ENCODE results near the gene SIGLEC1.

SIGLEC1 gene

DNA sequence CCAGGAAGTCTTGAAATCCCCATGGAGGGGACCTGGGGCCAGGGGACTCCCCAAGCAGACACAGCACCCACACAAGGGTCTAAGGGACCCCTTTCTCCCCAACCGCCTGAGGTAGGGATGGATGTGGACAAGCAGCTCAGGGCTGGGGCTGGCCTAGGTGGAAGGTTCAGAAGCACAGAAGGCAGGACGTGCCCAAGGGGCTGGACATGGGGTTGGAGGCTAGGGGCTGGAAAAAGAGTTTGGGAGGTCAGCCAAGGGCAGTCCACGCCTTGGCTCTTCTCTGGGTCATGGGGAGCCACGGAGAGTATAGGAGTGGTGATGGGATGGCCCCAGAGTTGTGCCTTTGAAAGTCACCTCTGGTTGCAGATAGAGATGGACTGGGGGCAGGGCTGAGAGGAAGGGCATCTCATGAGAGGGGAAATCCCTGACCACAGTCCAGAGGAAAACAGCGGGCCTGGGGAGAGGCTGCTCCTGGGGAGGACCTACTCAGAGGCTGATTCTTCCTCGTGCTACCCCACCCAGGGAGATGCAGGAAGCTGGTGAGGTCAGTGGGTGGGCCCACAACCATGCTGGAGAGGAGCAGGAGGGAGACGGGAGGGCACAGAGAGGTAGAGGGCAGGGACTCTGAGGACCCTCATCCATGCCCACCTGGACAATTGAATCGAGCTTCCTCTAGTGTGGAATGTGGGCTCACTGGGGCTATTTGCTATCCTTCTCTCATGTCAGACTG, 17.6 kb upstream of the SIGLEC1 start:
- Histone ChIP-seq H3K27me3 (ENCODE audit: low read depth, low read length) (peaks cover 20% of the 10 kb centered on the region), H3K4me1 (ENCODE audit: low read length) (no peaks in the 10 kb centered on the region; the same call in 1 of the 2 replicates), H3K4me3 (ENCODE audit: low read length) (no peak overlapping the region), H3K9ac (ENCODE audit: low read length) (no peak overlapping the region), H3K27ac (ENCODE audit: low read length) (no peak overlapping the region), H3K36me3 (replicated peaks; ENCODE audit: low read depth, low read length) (no peaks in the 10 kb centered on the region), H3K4me2 (ENCODE audit: low read length) (no peak overlapping the region), H4K20me1 (ENCODE audit: insufficient read depth, low read length) (no peaks in the 10 kb centered on the region), H2AFZ (ENCODE audit: low read depth, low read length) (no peak overlapping the region), H3K79me2 (ENCODE audit: low read length) (no peaks in the 10 kb centered on the region), H3K9me3 (ENCODE audit: insufficient read depth, low read length) (no peaks in the 10 kb centered on the region)
- TF ChIP-seq, protein P1, sequence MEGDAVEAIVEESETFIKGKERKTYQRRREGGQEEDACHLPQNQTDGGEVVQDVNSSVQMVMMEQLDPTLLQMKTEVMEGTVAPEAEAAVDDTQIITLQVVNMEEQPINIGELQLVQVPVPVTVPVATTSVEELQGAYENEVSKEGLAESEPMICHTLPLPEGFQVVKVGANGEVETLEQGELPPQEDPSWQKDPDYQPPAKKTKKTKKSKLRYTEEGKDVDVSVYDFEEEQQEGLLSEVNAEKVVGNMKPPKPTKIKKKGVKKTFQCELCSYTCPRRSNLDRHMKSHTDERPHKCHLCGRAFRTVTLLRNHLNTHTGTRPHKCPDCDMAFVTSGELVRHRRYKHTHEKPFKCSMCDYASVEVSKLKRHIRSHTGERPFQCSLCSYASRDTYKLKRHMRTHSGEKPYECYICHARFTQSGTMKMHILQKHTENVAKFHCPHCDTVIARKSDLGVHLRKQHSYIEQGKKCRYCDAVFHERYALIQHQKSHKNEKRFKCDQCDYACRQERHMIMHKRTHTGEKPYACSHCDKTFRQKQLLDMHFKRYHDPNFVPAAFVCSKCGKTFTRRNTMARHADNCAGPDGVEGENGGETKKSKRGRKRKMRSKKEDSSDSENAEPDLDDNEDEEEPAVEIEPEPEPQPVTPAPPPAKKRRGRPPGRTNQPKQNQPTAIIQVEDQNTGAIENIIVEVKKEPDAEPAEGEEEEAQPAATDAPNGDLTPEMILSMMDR (IDR thresholded peaks at IDR 0.05; ENCODE audit: low read depth, low read length), result no peak
- no peak for TF ChIP-seq EZH2phosphoT487 (IDR thresholded peaks at IDR 0.05; ENCODE audit: low read depth)

DNA sequence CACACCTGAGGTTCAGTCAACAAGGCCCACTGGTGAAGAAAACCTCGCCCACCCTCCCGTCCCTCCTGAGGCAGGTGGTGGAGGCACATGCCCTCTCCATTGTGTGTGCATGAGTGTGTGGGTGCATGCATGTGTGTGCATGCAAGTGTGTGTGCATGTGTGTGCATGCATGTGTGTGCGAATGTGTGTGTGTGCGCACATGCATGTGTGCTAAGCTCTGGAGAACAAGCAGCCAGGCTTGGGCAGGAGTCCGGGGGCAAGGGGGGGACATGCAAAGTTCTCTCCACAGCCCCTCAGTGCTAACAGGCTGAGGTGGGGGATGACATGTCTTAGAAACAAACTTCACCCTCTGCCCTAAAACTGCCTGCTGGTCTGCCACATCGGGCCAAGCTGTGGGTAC, 17.0 kb upstream of the SIGLEC1 start:
- Histone ChIP-seq H3K4me3 (ENCODE audit: low read length) (no peak overlapping the region), H3K4me1 (ENCODE audit: low read length) (no peaks in the 10 kb centered on the region; the same call in 1 of the 2 replicates), H2AFZ (ENCODE audit: low read depth, low read length) (no peak overlapping the region), H3K36me3 (replicated peaks; ENCODE audit: low read depth, low read length) (no peaks in the 10 kb centered on the region), H3K9me3 (ENCODE audit: insufficient read depth, low read length) (no peaks in the 10 kb centered on the region), H3K79me2 (ENCODE audit: low read length) (no peaks in the 10 kb centered on the region), H3K9ac (ENCODE audit: low read length) (no peak overlapping the region), H4K20me1 (ENCODE audit: insufficient read depth, low read length) (no peaks in the 10 kb centered on the region), H3K4me2 (ENCODE audit: low read length) (no peak overlapping the region), H3K27ac (ENCODE audit: low read length) (no peak overlapping the region), H3K27me3 (ENCODE audit: low read depth, low read length) (peaks cover 20% of the 10 kb centered on the region)
- no peak for TF ChIP-seq EZH2phosphoT487 (IDR thresholded peaks at IDR 0.05; ENCODE audit: low read depth)
- TF ChIP-seq, protein P1 (IDR thresholded peaks at IDR 0.05; ENCODE audit: low read depth, low read length), result no peak

DNA sequence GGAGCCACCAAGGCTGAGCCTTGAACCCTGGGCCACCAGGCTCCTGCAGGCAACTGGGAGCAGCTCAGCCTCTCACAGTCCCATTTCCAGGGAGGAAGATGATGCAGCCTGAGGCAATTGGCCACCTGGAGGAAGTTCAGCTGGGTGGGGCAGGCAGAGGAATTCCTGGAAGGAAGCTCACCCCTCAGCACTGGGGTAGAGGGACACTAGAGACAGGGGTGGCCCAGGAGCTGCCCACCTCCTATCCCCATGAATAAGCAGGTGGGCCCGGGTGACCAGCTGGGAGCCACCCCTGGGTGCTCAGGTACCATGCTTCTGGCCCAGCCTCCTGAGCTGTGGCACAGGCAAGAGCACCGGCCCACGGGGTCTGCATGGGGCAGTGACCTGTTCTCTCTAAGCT, 16.5 kb upstream of the SIGLEC1 start:
- Histone ChIP-seq H3K27me3 (ENCODE audit: low read depth, low read length) (peaks cover 20% of the 10 kb centered on the region), H2AFZ (ENCODE audit: low read depth, low read length) (no peak overlapping the region), H3K4me3 (ENCODE audit: low read length) (no peak overlapping the region), H3K9ac (ENCODE audit: low read length) (no peak overlapping the region), H3K4me1 (ENCODE audit: low read length) (no peaks in the 10 kb centered on the region; the same call in 1 of the 2 replicates), H4K20me1 (ENCODE audit: insufficient read depth, low read length) (no peaks in the 10 kb centered on the region), H3K9me3 (ENCODE audit: insufficient read depth, low read length) (no peaks in the 10 kb centered on the region), H3K36me3 (replicated peaks; ENCODE audit: low read depth, low read length) (no peaks in the 10 kb centered on the region), H3K27ac (ENCODE audit: low read length) (no peak overlapping the region), H3K4me2 (ENCODE audit: low read length) (no peak overlapping the region), H3K79me2 (ENCODE audit: low read length) (no peaks in the 10 kb centered on the region)
- TF ChIP-seq, protein P1 (IDR thresholded peaks at IDR 0.05; ENCODE audit: low read depth, low read length), result no peak
- TF ChIP-seq EZH2phosphoT487 (IDR thresholded peaks at IDR 0.05; ENCODE audit: low read depth), result no peak

GRCh38 chr20:3728354-3728753, 16.0 kb upstream of the SIGLEC1 start:
- no peak overlapping the region for H3K27ac ChIP-seq (ENCODE audit: low read length)
- no peak overlapping the region for H3K4me2 ChIP-seq (ENCODE audit: low read length)
- no peak overlapping the region for H3K9ac ChIP-seq (ENCODE audit: low read length)
- no peaks in the 10 kb centered on the region for H4K20me1 ChIP-seq (ENCODE audit: insufficient read depth, low read length)
- no peaks in the 10 kb centered on the region for H3K36me3 ChIP-seq (replicated peaks; ENCODE audit: low read depth, low read length)
- no peaks in the 10 kb centered on the region for H3K79me2 ChIP-seq (ENCODE audit: low read length)
- no peaks in the 10 kb centered on the region for H3K9me3 ChIP-seq (ENCODE audit: insufficient read depth, low read length)
- H3K4me1 ChIP-seq (ENCODE audit: low read length), result no peaks in the 10 kb centered on the region; the same call in 1 of the 2 replicates
- H3K27me3 ChIP-seq (ENCODE audit: low read depth, low read length), result peaks cover 20% of the 10 kb centered on the region
- H3K4me3 ChIP-seq (ENCODE audit: low read length), result no peak overlapping the region
- TF ChIP-seq, protein P1 (IDR thresholded peaks at IDR 0.05; ENCODE audit: low read depth, low read length), result no peak
- no peak for TF ChIP-seq EZH2phosphoT487 (IDR thresholded peaks at IDR 0.05; ENCODE audit: low read depth)
- no peak overlapping the region for H2AFZ ChIP-seq (ENCODE audit: low read depth, low read length)
